DMS153 treated with DMSO at 0.1 percent for 48 hours (cell line): ENCODE measurements around the gene IQCE.
A peak's percentile ranks its signal among the peaks of the same experiment; 100 is the strongest.
"Not testable (repeated sequence)": the region's sequence is repeated elsewhere in the genome, so short reads cannot be mapped to it uniquely, and the experiment has no call there.

Source experiments
- DNase-seq: peaks from one replicate; lab custom pipeline; 2025; ENCODE audit not compliant: unreplicated experiment; lab: John Stamatoyannopoulos, UW

The IQCE gene

DNA sequence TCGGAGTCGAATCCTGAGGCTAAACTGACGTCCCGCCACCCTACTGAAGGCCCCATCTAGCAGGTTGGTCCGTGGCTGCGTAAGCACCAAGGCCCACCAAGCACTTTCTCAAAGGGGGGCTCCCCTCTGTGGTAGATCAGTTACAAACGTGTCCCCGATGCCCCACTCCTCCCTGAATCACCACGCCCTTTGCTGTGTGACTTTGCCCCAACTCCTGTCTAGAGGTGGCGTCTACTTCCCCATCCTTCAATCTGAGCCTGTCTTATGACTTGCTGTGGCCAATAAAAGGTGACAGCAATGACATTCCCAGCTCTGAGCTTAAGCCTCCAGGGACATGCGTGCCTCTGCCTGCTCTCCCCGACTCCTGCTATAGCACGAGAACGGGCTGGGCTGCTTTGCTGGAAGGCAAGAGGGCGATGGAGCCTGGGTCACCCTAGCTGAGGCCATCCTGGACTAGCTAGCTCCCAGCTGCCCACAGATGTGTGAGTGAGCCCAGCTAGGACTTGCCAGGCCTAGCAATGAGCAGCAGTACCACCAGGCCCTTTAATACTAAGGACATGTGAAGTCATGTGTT lies 26.5 kb upstream of the IQCE start:
- DNase-seq, result peak; percentile 41

DNA sequence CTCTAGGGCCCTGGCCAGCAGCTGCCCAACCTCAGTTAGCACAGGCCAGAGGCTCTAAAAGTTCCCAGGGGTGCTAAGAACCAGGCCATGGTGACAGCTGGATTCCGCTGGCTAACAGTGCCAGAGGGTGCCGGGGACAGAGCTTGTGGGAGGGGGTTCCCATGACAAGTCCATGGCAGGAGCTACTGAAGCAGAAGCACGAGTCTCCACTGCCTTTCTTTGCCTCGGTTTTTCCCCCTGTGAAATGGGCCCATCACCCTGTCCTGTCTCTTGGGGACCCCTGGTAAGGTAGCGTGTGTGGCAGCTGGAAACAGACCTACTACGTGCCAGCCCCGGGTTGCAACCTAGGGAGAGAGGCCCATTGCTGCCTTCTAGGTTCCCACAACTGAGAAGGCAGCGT lies 26.0 kb upstream of the IQCE start:
- not testable (repeated sequence) for DNase-seq

DNA sequence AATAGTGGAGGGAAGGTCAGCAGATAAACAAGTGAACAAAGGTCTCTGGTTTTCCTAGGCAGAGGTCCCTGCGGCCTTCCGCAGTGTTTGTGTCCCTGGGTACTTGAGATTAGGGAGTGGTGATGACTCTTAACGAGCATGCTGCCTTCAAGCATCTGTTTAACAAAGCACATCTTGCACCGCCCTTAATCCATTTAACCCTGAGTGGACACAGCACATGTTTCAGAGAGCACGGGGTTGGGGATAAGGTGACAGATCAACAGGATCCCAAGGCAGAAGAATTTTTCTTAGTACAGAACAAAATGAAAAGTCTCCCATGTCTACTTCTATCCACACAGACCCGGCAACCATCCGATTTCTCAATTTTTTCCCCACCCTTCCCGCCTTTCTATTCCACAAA lies 25.2 kb upstream of the IQCE start:
- not testable (repeated sequence) for DNase-seq

DNA sequence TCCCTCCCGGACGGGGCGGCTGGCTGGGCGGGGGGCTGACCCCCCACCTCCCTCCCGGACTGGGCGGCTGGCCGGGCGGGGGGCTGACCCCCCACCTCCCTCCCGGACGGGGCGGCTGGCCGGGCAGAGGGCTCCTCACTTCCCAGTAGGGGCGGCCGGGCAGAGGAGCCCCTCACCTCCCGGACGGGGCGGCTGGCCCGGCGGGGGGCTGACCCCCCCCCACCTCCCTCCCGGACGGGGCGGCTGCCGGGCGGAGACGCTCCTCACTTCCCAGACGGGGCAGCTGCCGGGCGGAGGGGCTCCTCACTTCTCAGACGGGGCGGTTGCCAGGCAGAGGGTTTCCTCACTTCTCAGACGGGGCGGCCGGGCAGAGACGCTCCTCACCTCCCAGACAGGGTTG lies 24.6 kb upstream of the IQCE start:
- not testable (repeated sequence) for DNase-seq

DNA sequence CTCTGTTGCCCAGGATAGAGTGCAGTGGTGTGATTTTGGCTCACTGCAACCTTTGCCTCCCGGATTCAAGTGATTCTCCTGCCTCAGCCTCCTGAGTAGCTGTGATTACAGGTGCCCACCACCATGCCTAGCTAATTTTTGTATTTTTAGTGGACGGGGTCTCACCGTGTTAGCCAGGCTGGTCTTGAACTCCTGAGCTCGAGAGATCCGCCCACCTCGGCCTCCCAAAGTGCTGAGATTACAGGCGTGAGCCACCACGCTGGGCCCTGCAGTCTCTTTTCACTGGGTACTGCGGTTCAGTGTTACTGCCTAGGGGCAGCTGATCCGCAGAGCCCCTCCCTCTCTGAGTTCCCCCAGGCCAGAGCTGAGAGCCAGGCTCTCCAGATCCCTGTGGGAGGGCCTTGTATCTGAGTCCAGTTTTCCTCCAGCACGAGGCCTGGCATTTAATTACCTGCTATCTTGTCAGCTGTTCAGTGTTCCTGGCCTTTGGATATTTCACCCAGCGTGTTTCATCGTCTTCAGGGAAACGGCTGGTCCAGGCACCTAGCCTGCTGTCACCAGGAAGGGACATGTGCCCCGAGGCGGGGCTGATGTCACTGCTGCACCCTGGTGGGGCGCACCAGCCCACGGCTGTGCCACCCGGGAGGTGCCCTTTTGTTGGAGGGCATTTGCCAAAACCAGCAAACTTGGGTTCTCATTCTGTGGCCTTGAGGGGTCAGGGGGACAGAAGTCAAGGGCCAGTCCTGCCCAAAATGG lies 22.7 kb upstream of the IQCE start:
- DNase-seq, result not testable (repeated sequence)

DNA sequence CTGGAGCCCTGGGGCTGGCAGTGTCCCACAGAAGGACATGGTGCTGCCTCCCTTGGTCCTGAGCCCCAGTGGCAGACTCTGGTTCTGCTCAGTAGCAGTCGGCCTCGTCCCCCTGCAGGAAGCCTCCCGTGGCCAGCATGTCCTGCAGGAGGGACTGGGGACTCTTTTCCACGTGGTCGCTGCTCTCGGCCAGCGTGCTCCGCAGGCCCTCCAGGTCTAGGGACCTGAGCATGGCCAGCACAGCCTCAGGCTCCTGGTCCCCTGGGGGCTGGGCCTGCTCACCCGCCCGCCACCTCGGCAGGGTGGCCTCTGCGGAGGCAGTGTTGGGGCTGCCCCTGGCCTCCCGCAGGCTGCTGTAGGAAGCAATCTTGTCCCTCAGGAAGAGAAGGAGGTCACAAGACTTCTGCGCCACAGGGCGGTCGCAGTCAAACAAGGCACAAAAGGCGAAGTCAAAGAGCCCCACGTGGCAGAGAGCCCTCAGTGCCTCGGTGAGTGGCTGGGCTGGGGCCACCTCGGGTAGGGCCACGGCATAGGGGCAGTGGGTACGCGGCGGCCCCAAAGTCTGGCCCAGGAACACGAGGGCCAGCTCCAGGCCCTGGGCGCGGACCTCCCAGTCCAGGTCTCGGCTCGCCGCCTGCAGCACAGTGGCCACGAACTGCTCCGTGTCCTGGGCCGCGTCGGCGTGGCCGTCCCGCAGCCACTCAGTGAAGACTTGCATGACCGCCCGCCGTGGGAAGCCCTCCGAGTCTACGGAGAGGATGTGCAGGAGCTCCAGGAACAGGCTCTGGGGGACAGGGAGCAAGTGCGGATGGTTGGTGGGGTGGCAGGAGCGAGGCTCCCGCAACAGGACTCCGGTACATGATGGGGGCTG lies 20.6 kb upstream of the IQCE start:
- no peak for DNase-seq

DNA sequence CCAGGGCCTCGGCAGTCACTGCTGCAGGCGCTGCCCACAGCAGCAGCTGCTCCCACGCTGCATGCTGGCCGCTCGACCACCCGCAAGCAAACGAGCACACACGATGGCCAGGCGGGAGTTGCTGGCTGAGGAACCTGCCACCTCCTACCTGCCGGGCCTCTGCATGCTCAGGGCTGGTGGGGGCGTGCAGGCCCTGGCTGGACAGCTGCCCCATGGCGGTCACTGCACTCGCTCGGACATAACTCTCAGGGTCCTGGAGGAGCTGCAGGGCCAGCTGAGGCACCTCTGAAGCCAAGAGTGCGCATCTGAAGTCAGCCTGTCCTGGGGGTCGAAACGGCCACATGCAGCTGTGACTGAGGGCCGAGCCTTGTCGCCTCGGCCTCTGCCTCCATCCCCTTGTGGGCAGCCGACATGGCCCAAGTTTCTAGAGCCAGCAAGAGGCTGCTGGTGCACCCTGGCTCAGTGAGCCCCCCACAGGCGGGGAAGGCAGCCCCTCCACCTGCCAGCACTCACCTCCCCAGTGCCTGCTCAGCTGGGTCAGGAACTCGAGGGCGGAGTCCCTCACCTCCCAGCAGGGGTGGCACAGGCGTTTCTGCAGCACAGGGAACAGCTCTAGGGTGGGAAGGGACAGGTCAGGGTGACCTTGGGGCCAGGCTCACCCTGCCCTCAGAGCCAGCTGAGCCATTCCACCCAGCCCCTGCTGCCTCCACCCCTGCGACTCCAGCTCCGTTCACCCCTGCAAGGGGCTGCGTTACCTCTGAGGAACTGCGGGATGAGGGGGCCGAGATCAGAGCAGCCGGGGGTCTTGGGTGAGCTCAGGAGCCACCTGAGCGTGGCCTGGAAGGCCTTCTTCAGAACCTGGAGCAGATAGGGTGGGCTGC lies 19.5 kb upstream of the IQCE start:
- no peak for DNase-seq

DNA sequence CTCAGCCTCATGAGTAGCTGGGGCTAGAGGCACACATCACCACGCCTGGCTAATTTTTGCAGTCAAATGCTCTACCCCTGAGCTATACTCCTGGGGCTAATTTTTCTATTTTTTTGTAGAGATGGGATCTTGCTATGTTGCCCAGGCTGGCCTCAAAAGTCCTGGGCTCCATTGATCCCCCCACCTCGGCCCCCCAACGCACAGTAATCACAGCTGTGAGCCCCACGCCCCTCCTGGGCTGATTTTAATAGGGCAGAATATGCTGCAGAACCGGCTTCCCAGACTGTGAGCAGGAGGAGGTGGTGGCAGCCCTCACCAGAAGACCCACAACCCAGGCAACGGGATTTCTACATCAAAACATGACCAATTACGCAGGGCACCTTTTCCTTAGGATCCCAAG lies 18.6 kb upstream of the IQCE start:
- DNase-seq, result no peak

DNA sequence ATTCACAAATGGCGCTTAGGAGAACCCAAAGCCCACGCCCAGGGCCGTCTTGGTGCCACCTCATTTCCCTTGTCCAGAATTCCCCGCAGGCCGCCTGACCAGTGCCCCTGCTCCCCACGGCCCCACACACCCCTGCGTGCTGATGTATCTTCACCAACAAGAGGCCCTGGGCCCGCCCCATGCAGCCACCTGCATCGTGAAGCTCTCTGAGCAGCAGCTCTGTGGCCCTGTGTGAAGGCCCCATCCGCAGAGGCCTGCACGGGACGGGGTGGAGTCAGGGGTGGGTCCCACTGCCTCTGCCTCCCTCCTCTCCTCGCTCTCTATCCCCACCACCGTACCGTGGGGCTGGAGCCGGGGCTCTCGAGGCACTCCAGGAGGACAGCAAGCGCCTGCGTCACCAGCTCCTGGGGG lies 18.1 kb upstream of the IQCE start:
- DNase-seq, result no peak

DNA sequence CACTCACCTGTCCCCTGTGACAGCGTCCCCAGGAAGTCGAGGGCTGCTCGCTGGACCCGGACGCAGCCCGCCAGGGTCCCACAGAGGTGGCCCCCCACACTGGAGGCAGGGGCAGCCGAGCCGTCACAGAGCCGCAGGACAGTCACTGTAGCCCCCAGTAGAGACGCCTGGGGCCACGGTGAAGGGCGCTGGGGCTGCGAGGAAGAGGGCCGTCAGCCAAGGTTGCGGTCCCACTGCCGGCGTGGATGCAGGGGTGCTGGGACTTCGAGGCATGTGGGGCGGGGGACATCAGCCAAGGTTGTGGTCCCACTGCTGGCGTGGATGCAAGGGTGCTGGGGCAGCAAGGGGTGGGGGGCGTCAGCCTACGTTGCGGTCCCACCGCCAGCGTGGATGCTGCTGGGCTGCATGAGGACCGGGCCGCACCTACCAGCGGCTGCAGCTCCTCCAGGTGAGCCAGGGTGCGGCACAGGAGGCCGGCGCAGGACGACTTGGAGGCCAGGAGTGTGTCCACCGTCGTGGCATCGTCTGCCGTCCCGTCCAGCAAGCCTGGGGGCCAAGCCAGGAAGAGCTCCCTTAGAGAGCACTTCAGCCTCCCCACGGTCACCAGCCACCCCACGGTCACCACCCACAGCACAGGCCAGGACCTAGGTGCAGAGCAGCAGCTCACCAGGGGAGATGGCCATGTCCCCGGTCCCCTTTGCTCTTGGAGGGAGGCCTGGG lies 17.3 kb upstream of the IQCE start:
- DNase-seq, result no peak

DNA sequence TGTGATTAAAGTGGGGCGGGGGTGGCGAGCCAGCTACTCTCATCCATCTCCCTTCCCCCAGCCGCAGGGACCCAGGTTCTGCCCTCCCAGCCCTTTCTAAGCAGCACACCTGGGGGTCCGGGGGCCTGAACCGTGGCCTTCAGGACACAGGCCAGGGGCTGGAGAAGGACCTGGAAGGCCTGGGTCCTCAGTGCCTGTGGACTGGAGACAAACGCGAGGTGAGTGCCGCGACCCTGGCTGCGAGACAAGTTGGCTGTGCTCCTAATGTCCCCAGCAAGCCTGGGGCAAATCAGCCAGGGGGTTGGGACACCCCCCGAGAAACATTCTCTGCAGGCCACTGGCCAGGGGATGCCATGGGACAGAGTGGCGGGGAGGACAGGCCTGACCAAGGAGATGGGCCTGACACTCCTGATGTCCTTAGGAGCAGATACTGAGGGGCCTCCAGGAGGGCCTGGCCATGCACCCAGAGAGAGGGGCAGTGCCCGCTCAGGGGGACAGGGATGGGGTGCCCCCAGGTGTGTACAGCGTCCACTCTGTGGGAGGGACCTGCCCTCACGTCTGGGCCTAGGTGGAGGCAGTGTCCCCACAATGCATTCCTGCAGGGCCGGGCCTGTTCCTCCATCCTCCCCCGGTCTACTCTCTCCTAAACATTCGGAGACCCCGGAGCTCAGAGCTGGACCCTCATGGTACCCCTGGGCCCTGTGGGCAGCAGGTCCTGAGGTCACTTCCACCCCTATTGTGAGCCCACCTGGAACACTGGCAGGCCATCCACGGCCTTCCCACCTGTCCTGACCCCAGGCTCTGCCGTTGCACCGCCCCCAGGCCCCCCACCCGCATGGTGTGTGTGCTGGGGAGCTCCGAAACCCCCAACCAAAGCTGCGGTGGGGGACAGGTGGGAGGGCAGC lies 16.5 kb upstream of the IQCE start:
- no peak for DNase-seq

DNA sequence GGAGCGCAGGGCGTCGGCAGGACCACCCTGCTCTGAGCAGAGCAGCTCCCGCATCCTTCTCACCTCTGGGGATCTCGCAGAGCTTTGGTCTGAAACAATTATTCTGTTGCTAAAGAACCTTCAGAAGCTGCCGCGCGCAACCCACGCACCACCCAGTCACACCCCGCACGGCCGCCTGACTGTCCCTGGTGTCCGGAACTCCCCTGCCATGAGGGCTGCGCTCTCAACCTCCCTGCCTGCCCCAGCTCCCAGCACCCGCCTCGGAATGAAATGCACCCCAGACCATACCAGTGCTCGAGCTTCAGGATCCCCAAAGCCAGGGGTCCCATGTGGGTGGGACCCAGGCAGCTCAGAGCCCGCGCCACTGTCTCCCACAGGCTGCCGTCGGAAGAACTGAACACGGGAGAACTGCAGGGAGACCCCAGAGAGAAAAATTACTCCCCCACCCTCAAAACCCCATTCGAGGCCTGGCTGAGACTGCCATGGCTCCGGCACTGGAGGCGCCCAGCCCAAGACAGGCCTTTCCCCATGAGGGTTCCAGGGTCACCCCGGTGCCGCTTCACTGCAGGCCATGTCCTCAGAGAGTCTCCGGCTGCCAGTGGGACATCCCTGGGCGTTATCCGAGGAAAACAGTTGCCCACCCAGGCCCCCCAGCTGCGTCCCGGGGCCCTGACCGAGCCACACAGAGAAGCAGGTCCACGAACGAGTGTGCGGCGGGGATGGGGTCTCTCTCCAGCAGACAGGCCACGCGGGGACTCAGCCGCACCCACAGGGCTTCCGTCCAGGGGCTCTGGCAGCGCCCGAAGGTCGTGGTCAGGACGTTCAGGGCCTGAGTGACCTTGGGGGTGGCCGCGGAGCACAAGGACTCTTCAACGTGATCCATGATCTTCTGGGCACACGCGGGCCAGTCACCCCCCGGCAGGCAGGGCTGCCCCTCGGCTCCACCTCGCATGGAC lies 15.6 kb upstream of the IQCE start:
- DNase-seq, result no peak

DNA sequence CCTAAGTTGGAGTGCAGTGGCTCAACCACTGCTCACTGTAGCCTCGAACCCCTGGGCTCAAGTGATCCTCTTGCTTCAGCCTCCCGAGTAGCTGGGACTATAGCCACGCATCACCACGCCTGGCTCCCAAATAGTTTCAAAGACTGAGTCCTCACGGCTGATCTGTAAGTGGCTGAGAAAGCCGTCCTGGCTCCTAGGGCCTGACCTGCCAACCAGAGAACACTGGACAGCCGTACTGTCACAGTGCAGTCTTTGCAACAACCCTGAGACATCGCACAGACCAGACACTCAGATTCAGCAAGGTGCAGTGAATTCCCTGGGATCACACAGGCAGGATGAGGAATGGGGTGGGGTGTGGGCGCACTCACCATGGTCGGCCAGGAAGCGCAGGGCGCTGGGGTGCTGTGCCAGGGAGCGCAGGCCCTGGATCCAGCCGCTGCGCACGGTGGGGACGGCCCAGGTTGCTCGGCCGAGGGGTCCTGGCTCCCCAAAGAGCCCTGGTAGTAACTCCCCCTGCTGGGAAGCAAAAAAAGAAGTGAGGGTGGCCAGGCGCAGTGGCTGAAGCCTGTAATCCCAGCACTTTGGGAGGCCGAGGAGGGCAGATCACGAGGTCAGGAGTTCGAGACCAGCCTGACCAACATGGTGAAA lies 14.1 kb upstream of the IQCE start:
- DNase-seq, result no peak

DNA sequence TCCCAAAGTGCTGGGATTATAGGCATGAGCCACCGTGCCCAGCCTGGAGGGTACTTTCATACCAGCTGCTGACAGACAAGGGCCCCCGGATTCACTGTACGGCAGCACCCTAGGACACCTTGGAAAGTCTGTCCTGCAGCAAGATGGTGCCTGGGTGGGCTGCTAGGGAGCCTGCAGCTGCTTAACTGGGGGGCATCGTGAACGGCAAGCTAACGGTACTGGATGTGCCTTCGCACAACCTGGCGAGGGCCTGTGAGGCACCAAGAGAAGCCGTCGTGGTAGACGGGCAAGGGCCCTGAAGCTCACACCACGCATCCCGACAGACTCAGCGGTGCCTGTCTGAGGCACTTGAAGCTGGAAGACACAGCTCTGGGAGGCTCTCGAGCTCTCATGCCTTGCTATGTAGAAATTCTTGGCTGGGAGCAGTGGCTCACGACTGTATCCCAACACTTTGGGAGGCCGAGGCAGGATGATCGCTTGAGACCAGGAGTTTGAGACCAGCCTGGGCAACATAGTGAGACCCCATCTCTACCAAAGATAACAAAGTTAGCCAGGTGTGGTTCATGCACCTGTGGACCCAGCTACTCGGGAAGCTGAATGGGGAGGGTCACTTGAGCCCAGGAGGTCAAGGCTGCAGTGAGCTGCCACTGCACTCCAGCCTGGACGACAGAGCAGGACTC lies 12.9 kb upstream of the IQCE start:
- no peak for DNase-seq

DNA sequence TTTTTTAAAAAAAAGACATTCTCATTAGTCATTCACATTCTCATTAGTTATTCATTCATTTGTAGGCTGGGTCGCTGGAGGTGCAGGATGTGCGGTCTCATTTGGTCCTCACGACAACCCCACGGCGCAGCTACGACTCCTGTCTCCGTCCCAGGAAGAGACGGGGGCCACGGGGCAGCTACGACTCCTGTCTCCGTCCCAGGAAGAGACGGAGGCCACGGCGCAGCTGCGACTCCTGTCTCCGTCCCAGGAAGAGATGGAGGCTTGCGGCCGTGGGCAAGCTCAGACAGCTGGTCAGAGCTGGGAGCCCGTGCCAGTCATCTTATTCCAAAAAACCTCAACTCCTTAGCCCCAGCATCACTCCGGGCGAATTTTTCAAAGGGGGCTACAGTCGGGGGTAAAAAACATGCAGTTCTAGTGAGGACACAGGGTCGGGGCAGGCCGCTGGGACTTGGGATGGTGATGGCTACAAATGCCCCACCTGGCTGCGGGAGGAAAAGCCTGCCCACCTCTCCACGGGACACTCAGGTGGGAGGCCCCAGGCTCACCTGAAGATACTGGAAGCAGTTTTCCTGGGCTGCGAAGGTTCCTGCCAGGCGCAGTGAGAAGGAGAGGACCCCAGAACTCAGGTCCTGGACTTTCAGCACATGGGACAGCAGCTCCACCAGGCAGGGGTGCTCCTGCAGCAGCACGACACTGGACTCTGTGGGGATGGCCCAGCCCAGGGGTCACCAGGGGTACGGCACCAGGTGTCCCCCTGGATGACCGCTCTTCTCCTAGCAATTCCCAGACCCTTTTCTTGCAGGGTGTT lies 11.8 kb upstream of the IQCE start:
- DNase-seq, result no peak

DNA sequence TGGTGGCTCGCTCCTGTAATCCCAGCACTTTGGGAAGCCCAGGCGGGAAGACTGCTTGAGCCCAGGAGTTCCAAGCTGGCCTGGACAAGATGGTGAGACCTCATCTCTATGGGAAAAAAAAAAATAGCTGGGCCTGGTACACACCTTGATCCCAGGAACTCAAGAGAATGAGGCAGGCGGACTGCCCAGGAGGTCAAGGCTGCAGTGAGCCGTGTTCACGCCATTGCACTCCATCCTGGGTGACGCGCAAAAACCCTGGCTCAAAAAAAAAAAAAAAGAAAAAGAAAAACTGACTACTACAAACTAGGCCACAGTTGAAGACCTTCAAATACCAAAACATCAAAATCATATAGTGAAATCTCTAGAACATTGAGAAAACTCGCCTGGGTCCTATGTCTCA lies 7.4 kb upstream of the IQCE start:
- no peak for DNase-seq
